ENCODE data around the gene RMC1.
"Not testable (repeated sequence)": the region's sequence is repeated elsewhere in the genome, so short reads cannot be mapped to it uniquely, and the experiment has no call there.

Gene RMC1

GRCh38 chr18:23530195-23530594 lies 26.9 kb downstream of the RMC1 start:
- DNase-seq: no peak

DNA sequence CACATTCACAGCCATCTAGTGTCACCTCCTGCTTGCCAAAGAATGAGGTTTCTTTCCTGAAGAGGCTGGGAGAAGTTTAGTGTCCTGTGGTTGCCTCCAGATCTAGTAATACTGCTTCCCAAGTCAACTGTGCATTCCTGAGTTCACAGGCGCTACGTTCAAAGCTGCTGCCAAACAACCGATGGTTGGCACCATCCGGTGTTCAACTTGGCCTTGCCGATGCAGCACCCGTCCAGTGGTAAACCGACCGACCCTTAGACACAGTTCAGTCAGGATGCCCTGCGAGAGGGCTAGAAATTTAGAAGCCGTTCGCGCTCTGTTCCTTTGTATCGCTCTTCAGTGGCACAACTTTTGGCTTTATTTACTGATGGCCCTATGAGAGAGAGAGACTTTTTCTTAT lies 28.6 kb downstream of the RMC1 start:
- no peak for DNase-seq

- peak; percentile 9 for DNase-seq
Measured at GRCh38 chr18:23532848-23533247, 29.5 kb downstream of the RMC1 start.

DNA sequence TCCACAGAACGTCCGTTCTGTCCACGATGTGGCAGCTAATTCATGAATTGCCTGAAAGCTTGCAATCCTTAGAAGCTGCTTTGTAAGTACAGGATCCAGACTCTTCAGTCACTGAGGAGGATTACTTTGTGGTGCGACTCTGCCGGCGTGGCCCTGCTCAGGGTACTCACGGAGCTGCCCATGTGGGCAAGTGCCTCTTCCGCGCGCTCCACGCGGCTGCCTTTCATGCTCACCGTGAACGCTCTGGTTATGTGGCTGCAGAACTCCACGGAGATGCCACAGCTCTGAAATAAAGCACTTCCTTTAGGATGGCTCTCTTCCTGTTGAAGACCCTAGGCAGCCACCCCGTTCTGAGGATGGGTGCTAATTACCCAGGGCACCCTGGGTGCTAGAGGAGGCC lies 31.0 kb downstream of the RMC1 start:
- no peak for DNase-seq

GRCh38 chr18:23536204-23536603 lies 32.9 kb downstream of the RMC1 start:
- DNase-seq: no peak

DNA sequence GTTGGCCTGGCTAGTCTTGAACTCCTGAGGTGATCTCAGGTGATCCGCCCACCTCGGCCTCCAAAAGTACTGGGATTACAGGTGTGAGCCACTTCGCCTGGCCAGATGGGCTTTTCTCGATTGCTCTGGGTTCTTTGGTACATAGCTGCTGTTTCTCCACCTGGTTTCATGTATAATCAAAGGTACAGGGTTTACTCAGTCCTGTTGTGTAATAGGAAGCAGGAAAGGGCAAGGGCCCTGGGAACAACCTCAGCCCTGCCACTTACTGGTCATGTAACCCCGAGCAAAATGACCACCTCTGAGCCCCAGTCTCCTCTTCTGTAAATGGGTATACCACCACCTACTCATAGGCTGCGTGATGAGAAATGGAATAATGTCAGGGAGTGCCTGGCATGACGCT lies 34.0 kb downstream of the RMC1 start:
- no peak for DNase-seq

- no peak for DNase-seq
Measured at GRCh38 chr18:23538001-23538400, 34.7 kb downstream of the RMC1 start.

GRCh38 chr18:23538870-23539269 lies 35.6 kb downstream of the RMC1 start:
- DNase-seq: no peak

DNA sequence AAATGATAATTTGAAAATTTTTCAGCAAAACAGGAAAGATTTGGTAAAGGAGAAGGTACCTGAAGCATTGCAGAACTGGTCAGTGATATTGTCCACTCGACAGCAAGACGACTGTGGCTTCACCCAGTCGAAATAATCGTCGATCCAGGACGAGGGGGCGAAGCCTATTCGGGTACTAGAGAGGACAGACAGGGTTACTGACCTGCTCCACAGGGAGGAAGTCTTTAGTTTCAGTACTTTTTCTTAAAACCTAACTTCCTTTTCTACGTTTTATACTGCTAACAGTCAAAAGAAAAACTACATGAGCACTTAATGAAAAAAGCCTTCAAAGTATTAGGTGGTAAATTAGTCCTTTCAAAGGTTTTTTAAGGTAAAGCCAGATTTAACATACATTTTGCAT lies 36.0 kb downstream of the RMC1 start:
- DNase-seq: no peak

DNA sequence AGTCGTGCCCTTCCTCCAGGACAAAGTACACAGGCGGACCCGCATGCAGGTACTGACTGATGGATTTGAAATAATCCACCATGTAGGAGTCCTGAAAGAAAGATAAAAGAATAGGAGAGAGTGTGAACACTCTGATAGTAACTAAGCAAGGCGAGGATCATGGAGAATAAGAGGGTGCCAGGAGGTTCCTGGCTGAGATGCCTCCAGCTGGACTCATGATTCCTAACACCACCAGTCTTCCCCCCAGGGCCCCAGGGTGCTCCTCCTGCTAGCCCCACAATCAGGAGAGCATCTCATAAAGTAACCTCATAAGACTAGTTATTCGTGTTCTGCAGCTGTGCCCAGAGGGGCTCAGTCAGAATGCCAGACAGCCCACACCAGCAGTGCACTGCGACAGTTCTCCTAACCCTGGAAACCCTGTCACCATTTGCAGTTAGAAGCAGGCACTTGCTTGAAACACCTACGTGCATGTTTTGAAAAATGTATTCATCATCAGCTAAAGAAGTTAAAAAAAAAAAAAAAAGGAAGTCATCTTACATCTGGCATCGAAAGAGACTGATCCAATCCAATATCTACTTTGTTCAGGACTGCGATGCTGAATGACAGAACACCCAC lies 36.7 kb downstream of the RMC1 start:
- no peak for DNase-seq

DNA sequence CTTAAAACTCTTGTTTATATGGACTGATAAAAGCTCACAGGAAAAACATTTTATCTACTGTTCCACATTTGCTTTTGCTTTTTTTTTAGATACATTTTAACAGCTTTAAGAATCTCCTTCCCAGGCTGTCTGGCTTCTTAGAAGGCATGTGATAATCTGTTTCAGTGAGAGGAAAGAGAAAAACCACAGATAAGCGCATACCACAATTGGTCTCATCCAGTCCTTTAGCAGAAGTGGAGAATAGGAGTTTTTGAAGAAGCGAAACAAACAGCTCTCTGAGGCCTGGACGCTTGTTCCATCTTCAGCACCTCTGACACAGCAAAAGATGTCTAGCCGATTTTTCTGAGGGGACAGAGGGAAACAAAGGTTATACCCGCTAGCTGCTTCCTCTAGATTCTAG lies 37.6 kb downstream of the RMC1 start:
- DNase-seq: no peak

DNA sequence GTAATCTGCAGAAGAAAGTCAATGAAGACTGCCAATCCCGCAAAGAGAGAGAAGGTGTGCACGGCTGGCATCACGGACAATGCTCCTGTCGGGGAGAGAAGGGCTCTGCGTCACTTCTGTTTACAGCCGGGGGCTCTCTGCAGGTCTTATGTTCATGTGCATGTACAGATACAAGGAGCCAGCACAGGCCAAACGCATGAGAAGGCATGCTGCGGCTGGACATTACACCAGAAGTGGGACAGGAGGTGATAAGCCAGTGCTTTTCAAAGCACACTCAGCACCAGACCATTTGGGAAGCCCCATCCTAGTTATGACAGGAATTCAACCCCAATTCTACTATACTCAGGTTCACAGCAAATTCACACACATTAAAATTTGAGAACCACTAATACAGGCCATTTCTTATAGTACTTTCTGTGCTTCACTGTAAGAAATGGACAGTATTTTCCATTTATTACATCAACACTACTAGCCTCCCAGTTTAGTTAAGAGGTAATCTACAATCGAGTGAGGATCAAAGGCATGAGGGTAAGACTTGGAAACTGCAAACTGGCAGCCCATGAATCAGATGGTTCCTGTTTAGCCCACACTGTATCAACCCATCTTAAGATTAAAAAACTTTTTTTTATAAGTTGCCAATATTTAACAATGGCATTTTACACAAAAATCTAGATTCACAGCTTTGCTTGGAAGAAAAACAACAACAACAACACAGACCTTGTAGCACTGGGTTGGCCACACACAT lies 38.2 kb downstream of the RMC1 start:
- DNase-seq: no peak

DNA sequence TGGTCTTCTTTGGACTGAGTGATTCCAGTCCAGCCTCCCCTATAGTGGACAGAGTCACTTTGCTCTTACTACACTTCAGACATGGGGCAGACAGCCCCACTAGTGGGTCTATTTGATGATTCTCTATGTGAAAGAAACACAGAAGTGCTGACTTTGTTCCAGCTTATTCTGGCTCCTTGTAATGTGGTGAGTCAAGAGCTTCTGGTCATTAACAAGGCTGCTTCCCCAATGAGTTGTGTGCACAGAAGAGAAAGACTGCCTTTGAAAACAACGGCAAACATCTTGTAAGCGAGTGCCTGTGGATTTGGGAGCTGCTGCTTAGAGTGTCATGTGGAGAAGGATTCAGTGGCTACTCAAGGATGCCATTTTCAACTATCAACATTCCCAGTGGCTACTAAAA lies 39.1 kb downstream of the RMC1 start:
- DNase-seq: no peak

GRCh38 chr18:23545247-23545789 lies 42.0 kb downstream of the RMC1 start:
- DNase-seq: no peak

DNA sequence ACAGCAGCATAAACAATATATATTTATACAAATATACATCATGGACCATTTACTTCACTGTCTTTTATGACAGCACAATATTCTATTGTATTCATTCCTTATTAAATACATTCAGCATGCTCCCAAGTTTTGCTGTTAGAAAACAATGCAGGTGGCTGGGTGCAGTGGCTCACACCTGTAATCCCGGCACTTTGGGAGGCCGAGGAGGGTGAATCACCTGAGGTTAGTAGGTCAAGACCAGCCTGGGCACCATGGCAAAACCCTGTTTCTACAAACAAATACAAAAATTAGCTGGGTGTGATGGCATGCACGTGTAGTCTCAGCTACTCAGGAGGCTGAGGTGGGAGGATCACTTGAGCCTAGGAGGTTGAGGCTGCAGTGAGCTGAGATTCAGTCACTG lies 44.0 kb downstream of the RMC1 start:
- no peak for DNase-seq

GRCh38 chr18:23547846-23548245 lies 44.5 kb downstream of the RMC1 start:
- no peak for DNase-seq

GRCh38 chr18:23548275-23548674 lies 45.0 kb downstream of the RMC1 start:
- no peak for DNase-seq

GRCh38 chr18:23548719-23549118 lies 45.4 kb downstream of the RMC1 start:
- no peak for DNase-seq

GRCh38 chr18:23550898-23551297 lies 47.6 kb downstream of the RMC1 start:
- DNase-seq: no peak

DNA sequence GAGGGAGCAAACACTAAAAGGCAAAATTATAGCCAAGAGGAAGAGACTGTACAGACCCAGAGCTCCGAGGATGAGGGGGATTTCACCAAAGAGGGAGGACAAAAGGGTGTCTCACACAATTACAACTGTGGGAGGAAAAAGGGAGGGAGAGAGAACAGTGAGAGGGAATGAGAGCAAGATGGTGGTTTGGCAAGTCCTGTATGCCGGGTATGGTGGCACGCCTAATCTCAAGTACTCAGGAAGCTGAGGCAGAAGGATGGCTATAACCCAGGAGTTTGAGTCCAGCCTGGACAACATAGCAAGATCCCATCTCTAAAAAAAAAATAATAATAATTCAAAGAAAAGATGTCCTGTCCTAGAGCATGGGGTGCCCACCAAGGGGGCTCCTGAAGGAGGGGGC lies 48.7 kb downstream of the RMC1 start:
- no peak for DNase-seq

DNA sequence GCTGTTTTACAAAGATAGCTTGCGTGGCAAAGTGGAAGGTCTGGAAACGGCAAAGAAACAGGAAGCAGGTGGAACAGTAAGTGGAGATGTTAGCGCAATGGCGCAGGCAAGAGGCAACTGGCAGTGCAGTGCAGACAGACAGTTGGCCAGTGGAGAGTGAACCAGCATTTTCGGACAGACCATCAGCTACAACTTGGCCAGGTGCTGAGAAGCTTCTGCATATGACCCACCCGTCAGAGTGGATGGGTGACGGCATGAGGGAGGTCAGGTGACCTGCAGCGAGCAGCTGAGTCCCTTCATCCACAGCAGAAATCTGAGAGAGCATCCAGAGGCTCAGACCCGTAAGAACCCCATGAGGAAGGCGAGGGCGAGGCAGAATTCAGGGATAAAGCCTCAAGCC lies 49.2 kb downstream of the RMC1 start:
- DNase-seq: no peak

DNA sequence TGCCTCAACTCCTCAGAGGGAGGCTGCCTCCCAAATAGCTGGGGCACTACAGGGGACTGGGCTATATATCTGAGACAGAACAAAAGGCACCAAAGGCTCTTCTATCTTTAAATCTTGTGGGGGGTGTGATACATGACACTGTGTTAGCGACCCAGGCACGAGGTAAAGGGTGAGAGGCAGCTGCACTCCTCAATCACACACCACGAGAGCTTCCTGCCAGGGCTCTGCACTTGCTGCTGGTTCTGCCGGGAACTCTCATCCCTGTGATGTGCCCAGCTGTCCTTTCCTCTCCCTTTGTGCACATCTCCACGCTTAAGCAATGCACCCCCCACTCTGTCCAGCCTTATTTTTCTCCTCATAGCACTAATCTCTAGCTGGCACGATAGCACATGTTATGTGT lies 50.6 kb downstream of the RMC1 start:
- DNase-seq: no peak

DNA sequence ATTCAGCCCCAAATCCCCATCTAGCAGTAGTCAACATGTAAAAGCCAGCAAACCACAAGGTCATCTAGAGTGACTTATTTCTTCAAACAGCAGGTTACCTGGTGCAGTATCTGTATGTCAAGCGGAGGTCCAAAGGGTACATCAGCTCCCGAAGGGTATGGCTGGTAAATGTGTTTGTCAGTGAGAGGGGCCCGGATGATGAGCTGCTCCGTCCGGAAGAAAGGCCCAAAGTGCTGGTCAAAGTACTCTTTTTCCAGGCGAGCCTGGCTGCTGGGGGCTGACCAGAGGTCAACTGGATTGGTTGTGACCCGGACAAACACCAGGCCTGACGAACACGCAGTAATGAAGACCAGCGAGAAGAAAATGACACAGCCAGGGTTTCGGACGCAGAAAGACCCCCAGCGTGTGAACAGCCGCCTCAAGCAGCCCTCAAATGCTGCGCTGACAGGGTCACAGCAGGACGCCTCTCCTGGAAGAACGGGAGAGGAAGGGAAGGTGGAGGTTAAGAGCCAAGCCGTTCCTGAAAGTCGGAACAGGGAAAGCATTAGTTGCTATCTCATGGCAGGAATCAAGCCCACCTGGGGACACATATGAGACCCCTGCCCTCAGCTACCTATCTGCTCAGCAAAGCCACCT lies 53.0 kb downstream of the RMC1 start:
- DNase-seq: no peak

- not testable (repeated sequence) for DNase-seq
Measured at GRCh38 chr18:23557511-23557910, 54.2 kb downstream of the RMC1 start.

Measured in right kidney (tissue), 1 donor.